ENCODE data around the gene ZNF407. TPM values are rescaled to one million over a fixed set of nuclear protein-coding genes. Genes with fewer than 3 reads are reported as not detected.

ZNF407 gene
- total and polyA plus RNA-seq, 2 experiments from 2014 or later, result 2.1 to 10.4 TPM

GRCh38 chr18:74725690-74726089, 128.0 kb downstream of the ZNF407 start (continued):
- no peak for TF ChIP-seq ZNF462 (CRISPR knock-in tag; IDR thresholded peaks at IDR 0.05)
- TF ChIP-seq JUNB (IDR thresholded peaks at IDR 0.05; ENCODE audit: unreplicated experiment), result no peak
- TF ChIP-seq ZNF331 (CRISPR knock-in tag; IDR thresholded peaks at IDR 0.05; ENCODE audit: low read depth), result no peak

- H3K4me3 ChIP-seq, result no peak overlapping the region
- H3K9me3 Mint-ChIP-seq, result no peaks in the 10 kb centered on the region; the same call in 2 of the 3 replicates
- TF ChIP-seq EZH2 (IDR thresholded peaks at IDR 0.05; ENCODE audit: low read depth, unreplicated experiment) (no peak), ZNF462 (CRISPR knock-in tag; IDR thresholded peaks at IDR 0.05) (no peak), REST (IDR thresholded peaks at IDR 0.05; ENCODE audit: unreplicated experiment) (no peak)
These were observed 130.9 kb downstream of the ZNF407 start for GRCh38 chr18:74728586-74728985.

More at GRCh38 chr18:74728586-74728985, 130.9 kb downstream of the ZNF407 start:
- H3K36me3 Mint-ChIP-seq (ENCODE audit: low read depth), result no peaks in the 10 kb centered on the region
- H3K4me1 Mint-ChIP-seq, result peaks cover 2% of the 10 kb centered on the region; the same call in 1 of the 3 replicates
- Histone ChIP-seq H2AFZ (no peak overlapping the region), H4K20me1 (replicated peaks; ENCODE audit: insufficient read depth) (no peaks in the 10 kb centered on the region), H3K9me2 (ENCODE audit: insufficient read depth) (no peaks in the 10 kb centered on the region), H3K4me1 (ENCODE audit: insufficient read depth) (no peaks in the 10 kb centered on the region), H3K4me2 (no peak overlapping the region), H3F3A (replicated peaks; ENCODE audit: low read depth) (no peaks in the 10 kb centered on the region), H3K36me3 (ENCODE audit: insufficient read depth) (no peaks in the 10 kb centered on the region), H3K79me2 (replicated peaks; ENCODE audit: insufficient read depth) (no peaks in the 10 kb centered on the region), H3K27ac (ENCODE audit: low read depth) (no peak overlapping the region), H3K27me3 (ENCODE audit: insufficient read depth) (no peaks in the 10 kb centered on the region)
- H3K27ac Mint-ChIP-seq, result no peak overlapping the region
- ATAC-seq (no peak), DNase-seq (ENCODE audit: low spot score) (no peak)
- no peak overlapping the region for H3K4me3 Mint-ChIP-seq
- H3K27me3 Mint-ChIP-seq (ENCODE audit: insufficient read depth, low read depth, poor library complexity), result peaks cover 2% of the 10 kb centered on the region
